Fibroblast of lung (primary cell): ENCODE results near the gene SIX3.

Experiments used
- CTCF ChIP-seq, 2 donors: IDR thresholded peaks in 1 of 2; conservative IDR thresholded peaks in 1 of 2; 1 replicate in 1 of 2; 2 replicates in 1 of 2; pipeline ENCODE4 v1.5.1; 2011 to 2012; ENCODE audit warnings: low read length in 2 of 2, control low read depth in 1 of 2, inconsistent platforms in 1 of 2, low read depth in 1 of 2, mild to moderate bottlenecking in 1 of 2
- EZH2 ChIP-seq: IDR thresholded peaks from 2 replicates; pipeline ENCODE4 v1.5.1; 2012; ENCODE audit warnings: low read length, control low read depth, mild to moderate bottlenecking; ENCODE audit errors: missing control alignments

GRCh38 chr2:44951714-44952113 is 10.2 kb downstream of the SIX3 start:
- TF ChIP-seq CTCF (conservative IDR thresholded peaks at IDR 0.05 in 1 of 2, IDR thresholded peaks at IDR 0.05 in 1 of 2; ENCODE audit: low read depth in 1 of 2, low read length in 2 of 2) = no peak
- no peak for TF ChIP-seq EZH2
